Neural cell (in vitro differentiated cells): ENCODE data around the gene ZNF678.

Experiments
- CTCF ChIP-seq: fragments of 450-650 bp; IDR thresholded peaks from 2 replicates; pipeline ENCODE4 v1.5.1; 2014; ENCODE audit warnings: antibody characterized with exemption, mild to moderate bottlenecking, moderate library complexity; ENCODE audit not compliant: poor library complexity, severe bottlenecking
- EZH2 ChIP-seq: fragments of 200-600, 300-800 bp; shearing (Covaris generic), sonication (generic); IDR thresholded peaks from 2 replicates; pipeline ENCODE4 v1.6.1; 2014; ENCODE audit warnings: antibody characterized with exemption, low read length, borderline replicate concordance, mild to moderate bottlenecking; ENCODE audit not compliant: insufficient read depth, poor library complexity, severe bottlenecking

- no peak for TF ChIP-seq CTCF
- TF ChIP-seq EZH2 = no peak
These were observed 72.2 kb downstream of the ZNF678 start for GRCh38 chr1:227635596-227635995.
